Measurements from ENCODE around the gene PTPN2.
"Not testable (repeated sequence)": the region's sequence is repeated elsewhere in the genome, so short reads cannot be mapped to it uniquely, and the experiment has no call there.

The PTPN2 gene

GRCh38 chr18:12776821-12777471 is 107.1 kb downstream of the PTPN2 start (continued):
- TF ChIP-seq PRDM4 (tag by site-specific recombination; IDR thresholded peaks at IDR 0.05) (no peak), ZSCAN23 (tag by site-specific recombination; IDR thresholded peaks at IDR 0.05) (no peak), OVOL3 (tag by site-specific recombination; IDR thresholded peaks at IDR 0.05) (no peak), BCL11B (tag by site-specific recombination; IDR thresholded peaks at IDR 0.05; ENCODE audit: low read depth) (no peak)
- TF ChIP-seq, protein P1, sequence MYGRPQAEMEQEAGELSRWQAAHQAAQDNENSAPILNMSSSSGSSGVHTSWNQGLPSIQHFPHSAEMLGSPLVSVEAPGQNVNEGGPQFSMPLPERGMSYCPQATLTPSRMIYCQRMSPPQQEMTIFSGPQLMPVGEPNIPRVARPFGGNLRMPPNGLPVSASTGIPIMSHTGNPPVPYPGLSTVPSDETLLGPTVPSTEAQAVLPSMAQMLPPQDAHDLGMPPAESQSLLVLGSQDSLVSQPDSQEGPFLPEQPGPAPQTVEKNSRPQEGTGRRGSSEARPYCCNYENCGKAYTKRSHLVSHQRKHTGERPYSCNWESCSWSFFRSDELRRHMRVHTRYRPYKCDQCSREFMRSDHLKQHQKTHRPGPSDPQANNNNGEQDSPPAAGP (tag by site-specific recombination; IDR thresholded peaks at IDR 0.05): no peak

- H3K9me3 ChIP-seq (ENCODE audit: control insufficient read depth, insufficient read depth, low read depth, low read length); H3K4me3 ChIP-seq (ENCODE audit: low read depth, low read length); CTCF ChIA-PET; H3K4me1 ChIP-seq (ENCODE audit: control insufficient read depth, insufficient read depth, low read length); H3K27ac ChIP-seq (ENCODE audit: extremely low read depth, low read depth, low read length); H3K36me3 ChIP-seq (ENCODE audit: control insufficient read depth in 2 of 2, insufficient read depth in 1 of 2, low read length in 2 of 2): not testable (repeated sequence)
- POLR2A ChIA-PET: interaction anchor here (0.8 kb wide), 1 partner anchor 107 kb away, joined by 7 read pairs; the partner anchor contains the start of gene PTPN2
Measured at GRCh38 chr18:12776415-12776814, 107.6 kb downstream of the PTPN2 start.

GRCh38 chr18:12774982-12775381 is 109.1 kb downstream of the PTPN2 start:
- Histone ChIP-seq H3K4me3 (ENCODE audit: low read depth, low read length) (no peak overlapping the region), H3K4me1 (ENCODE audit: control insufficient read depth, insufficient read depth, low read length) (no peaks in the 10 kb centered on the region), H3K36me3 (ENCODE audit: control insufficient read depth in 2 of 2, insufficient read depth in 1 of 2, low read length in 2 of 2) (no peaks in the 10 kb centered on the region), H3K9me3 (ENCODE audit: control insufficient read depth, insufficient read depth, low read depth, low read length) (no peaks in the 10 kb centered on the region), H3K27ac (ENCODE audit: extremely low read depth, low read depth, low read length) (no peak overlapping the region)
- ChIA-PET POLR2A (no interaction called here), CTCF (interaction anchor here (0.6 kb wide), 1 partner anchor 60 kb away, joined by 4 read pairs; no protein-coding TSS in a partner anchor)
- TF ChIP-seq, protein P1 (tag by site-specific recombination; IDR thresholded peaks at IDR 0.05): no peak
- no peak for TF ChIP-seq ZNF785 (tag by site-specific recombination; IDR thresholded peaks at IDR 0.05)
- no peak for TF ChIP-seq ZNF24 (tag by site-specific recombination; IDR thresholded peaks at IDR 0.05)
- no peak for TF ChIP-seq ZNF585B (tag by site-specific recombination; IDR thresholded peaks at IDR 0.05)
- no peak for TF ChIP-seq ZNF366 (tag by site-specific recombination; conservative IDR thresholded peaks at IDR 0.05)

DNA sequence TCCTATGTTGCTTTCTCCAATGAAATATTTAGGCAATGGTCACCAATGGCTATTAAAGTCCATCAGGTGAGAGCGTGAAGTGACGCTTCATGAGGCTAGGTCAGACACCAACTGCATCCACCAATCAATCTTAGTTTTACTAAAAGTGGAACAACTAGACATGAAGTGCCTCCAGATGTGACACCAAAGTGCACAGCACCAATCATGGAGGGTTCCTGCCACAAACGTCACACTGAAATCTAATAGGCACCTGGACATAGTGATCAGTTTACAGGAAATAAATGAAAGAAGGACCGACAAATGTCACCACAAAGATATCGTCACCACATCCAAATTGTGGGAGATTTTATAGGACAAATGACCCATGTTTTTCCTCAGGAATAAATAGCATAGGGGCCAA is 110.7 kb downstream of the PTPN2 start:
- Histone ChIP-seq H3K9me3 (ENCODE audit: control insufficient read depth, insufficient read depth, low read depth, low read length) (no peaks in the 10 kb centered on the region), H3K36me3 (ENCODE audit: control insufficient read depth in 2 of 2, insufficient read depth in 1 of 2, low read length in 2 of 2) (no peaks in the 10 kb centered on the region), H3K27ac (ENCODE audit: extremely low read depth, low read depth, low read length) (no peak overlapping the region), H3K4me1 (ENCODE audit: control insufficient read depth, insufficient read depth, low read length) (no peaks in the 10 kb centered on the region), H3K4me3 (ENCODE audit: low read depth, low read length) (no peak overlapping the region)
- ChIA-PET CTCF (no interaction called here), POLR2A (no interaction called here)
- TF ChIP-seq ZNF473 (tag by site-specific recombination; IDR thresholded peaks at IDR 0.05) (no peak), HOXA7 (CRISPR knock-in tag; IDR thresholded peaks at IDR 0.05; ENCODE audit: borderline replicate concordance) (no peak), ZBTB20 (tag by site-specific recombination; IDR thresholded peaks at IDR 0.05) (no peak), ZNF785 (tag by site-specific recombination; IDR thresholded peaks at IDR 0.05) (no peak), ZNF623 (tag by site-specific recombination; IDR thresholded peaks at IDR 0.05) (no peak), ZNF629 (tag by site-specific recombination; IDR thresholded peaks at IDR 0.05) (no peak), IKZF3 (tag by site-specific recombination; IDR thresholded peaks at IDR 0.05) (no peak), ZNF404 (tag by site-specific recombination; IDR thresholded peaks at IDR 0.05) (no peak), SETDB1 (IDR thresholded peaks at IDR 0.05; ENCODE audit: insufficient read length, low read length) (no peak), ZNF747 (tag by site-specific recombination; IDR thresholded peaks at IDR 0.05) (no peak), PRDM4 (tag by site-specific recombination; IDR thresholded peaks at IDR 0.05) (no peak), ZNF140 (tag by site-specific recombination; IDR thresholded peaks at IDR 0.05) (no peak)
